CD4-positive, alpha-beta T cell treated with Interleukin-15 for 1 hour (primary cell): ENCODE results near the gene SIM1.

ENCODE experiments used
- DNase-seq: peaks from one replicate; pipeline ENCODE4 v3.0.0-alpha.2; 2020

The SIM1 gene

GRCh38 chr6:100464903-100465700 is at the start of gene SIM1:
Gene SIM1 (minus strand): TSS chr6:100464921. CDS start chr6:100463468, 1,453 bp downstream.
- no peak for DNase-seq

GRCh38 chr6:100512203-100512862 is 47.6 kb upstream of the SIM1 start:
- no peak for DNase-seq

- no peak for DNase-seq
These were observed 44.4 kb upstream of the SIM1 start for GRCh38 chr6:100509101-100509500.

GRCh38 chr6:100506651-100507050 is 41.9 kb upstream of the SIM1 start:
- no peak for DNase-seq

- no peak for DNase-seq
These were observed 40.3 kb upstream of the SIM1 start for GRCh38 chr6:100504786-100505737.

GRCh38 chr6:100503043-100503705 is 38.5 kb upstream of the SIM1 start:
- DNase-seq: no peak

- DNase-seq: no peak
These were observed 28.6 kb upstream of the SIM1 start for GRCh38 chr6:100493206-100493888.

GRCh38 chr6:100491952-100492670 is 27.4 kb upstream of the SIM1 start:
- no peak for DNase-seq

GRCh38 chr6:100490065-100490464 is 25.3 kb upstream of the SIM1 start:
- no peak for DNase-seq

- DNase-seq: no peak
These were observed 23.5 kb upstream of the SIM1 start for GRCh38 chr6:100488244-100488643.

- DNase-seq: no peak
These were observed 22.9 kb upstream of the SIM1 start for GRCh38 chr6:100487638-100488037.

- DNase-seq: no peak
These were observed 20.5 kb upstream of the SIM1 start for GRCh38 chr6:100485268-100485667.

GRCh38 chr6:100484474-100484873 is 19.8 kb upstream of the SIM1 start:
- DNase-seq: no peak

GRCh38 chr6:100482698-100483097 is 18.0 kb upstream of the SIM1 start:
- DNase-seq: no peak

- no peak for DNase-seq
These were observed 14.7 kb upstream of the SIM1 start for GRCh38 chr6:100479179-100480035.

- no peak for DNase-seq
These were observed 11.0 kb upstream of the SIM1 start for GRCh38 chr6:100475554-100476320.

- DNase-seq: no peak
These were observed 8.5 kb upstream of the SIM1 start for GRCh38 chr6:100473182-100473581.

GRCh38 chr6:100472674-100473073 is 8.0 kb upstream of the SIM1 start:
- DNase-seq: no peak

- DNase-seq: no peak
These were observed 5.8 kb upstream of the SIM1 start for GRCh38 chr6:100470422-100471120.
